Glutamatergic neuron (in vitro differentiated cells): ENCODE results near the gene GKN1. TPM values are rescaled to one million over a fixed set of nuclear protein-coding genes. Genes with fewer than 3 reads are reported as not detected.

Experiments
- DNase-seq: peaks from one replicate; pipeline ENCODE4 v3.0.0; 2022
- H3K27ac Mint-ChIP-seq: one replicate; pipeline ENCODE4 v1.8.0; 2020; ENCODE audit warnings: mild to moderate bottlenecking, mixed read lengths, inconsistent platforms; ENCODE audit not compliant: unreplicated experiment
- H3K27me3 Mint-ChIP-seq: one replicate; pipeline ENCODE4 v1.8.0; 2020; ENCODE audit warnings: mild to moderate bottlenecking, moderate library complexity, mixed read lengths, inconsistent platforms; ENCODE audit not compliant: unreplicated experiment
- H3K36me3 Mint-ChIP-seq: one replicate; pipeline ENCODE4 v1.8.0; 2020; ENCODE audit warnings: mild to moderate bottlenecking, mixed read lengths, inconsistent platforms; ENCODE audit not compliant: unreplicated experiment
- H3K4me1 Mint-ChIP-seq: one replicate; pipeline ENCODE4 v1.8.0; 2020; ENCODE audit warnings: mild to moderate bottlenecking, low read depth, mixed read lengths, inconsistent platforms; ENCODE audit not compliant: unreplicated experiment
- H3K4me3 Mint-ChIP-seq: one replicate; pipeline ENCODE4 v1.8.0; 2020; ENCODE audit warnings: mild to moderate bottlenecking, mixed read lengths, inconsistent platforms; ENCODE audit not compliant: unreplicated experiment
- H3K9me3 Mint-ChIP-seq: one replicate; pipeline ENCODE4 v1.8.0; 2020; ENCODE audit warnings: mild to moderate bottlenecking, moderate library complexity, mixed read lengths, inconsistent platforms; ENCODE audit not compliant: unreplicated experiment
- CTCF ChIP-seq: fragments of 200-600 bp; sonication (generic); IDR thresholded peaks from one replicate; pipeline ENCODE4 v1.5.0; 2021; ENCODE audit not compliant: partially characterized antibody, unreplicated experiment
- total RNA-seq: library from RNA; stranded (reverse); fragmentation: NEBNext Ultra II Directional; extraction: Animal tissue kit (Norgen Biotek cat#: 25700); gene quantifications from one replicate; pipeline ENCODE4 v1.2.1, GENCODE V29; 2021; ENCODE audit not compliant: unreplicated experiment

The GKN1 gene
- total RNA-seq, 1 donor from 2014 or later, result not detected

GRCh38 chr2:69012310-69013141 is 38.1 kb downstream of the GKN1 start:
- Mint-ChIP-seq H3K27me3 (peaks cover 2% of the 10 kb centered on the region), H3K9me3 (peaks cover 11% of the 10 kb centered on the region), H3K27ac (peak overlapping the region; percentile 91), H3K4me1 (peaks cover 4% of the 10 kb centered on the region), H3K4me3 (peak overlapping the region; percentile 87), H3K36me3 (no peaks in the 10 kb centered on the region)
- peak; percentile 76 for DNase-seq
- TF ChIP-seq CTCF, result peak; percentile 82

- Mint-ChIP-seq H3K4me1 (peaks cover 7% of the 10 kb centered on the region), H3K9me3 (peaks cover 11% of the 10 kb centered on the region), H3K27ac (peak within 1 kb of the TSS; percentile 91), H3K36me3 (no peaks in the 10 kb centered on the region), H3K4me3 (peak within 1 kb of the TSS; percentile 87), H3K27me3 (peaks cover 2% of the 10 kb centered on the region)
- peak; percentile 54 for TF ChIP-seq CTCF
- peak; percentile 71 for DNase-seq
Observed at GRCh38 chr2:69013142-69013839, 38.9 kb downstream of the GKN1 start, which contains the start of gene ANTXR1. ANTXR1 (plus strand) TSS chr2:69013179; CDS start chr2:69013500, 321 bp downstream.

GRCh38 chr2:69013840-69014821 is 39.7 kb downstream of the GKN1 start:
- DNase-seq, result no peak
- H3K27me3 Mint-ChIP-seq, result peaks cover 2% of the 10 kb centered on the region
- peaks cover 11% of the 10 kb centered on the region for H3K9me3 Mint-ChIP-seq
- H3K4me3 Mint-ChIP-seq, result peak overlapping the region; percentile 87
- TF ChIP-seq CTCF, result no peak
- no peaks in the 10 kb centered on the region for H3K36me3 Mint-ChIP-seq
- peak overlapping the region; percentile 84 for H3K27ac Mint-ChIP-seq
- peaks cover 11% of the 10 kb centered on the region for H3K4me1 Mint-ChIP-seq

GRCh38 chr2:69017080-69017479 is 42.6 kb downstream of the GKN1 start:
- Mint-ChIP-seq H3K27ac (no peak overlapping the region), H3K4me1 (peaks cover 18% of the 10 kb centered on the region), H3K36me3 (no peaks in the 10 kb centered on the region), H3K9me3 (peaks cover 7% of the 10 kb centered on the region), H3K4me3 (peak overlapping the region; percentile 11), H3K27me3 (peaks cover 2% of the 10 kb centered on the region)
- no peak for TF ChIP-seq CTCF
- no peak for DNase-seq
